ENCODE measurements around the gene SRCAP.

Gene SRCAP

GRCh38 chr16:30757316-30757715 lies 58.3 kb downstream of the SRCAP start:
- no peak for DNase-seq (ENCODE audit: low read depth in 2 of 2)

- DNase-seq (ENCODE audit: low read depth in 2 of 2): no peak
Observed at GRCh38 chr16:30758988-30759491, 60.1 kb downstream of the SRCAP start.

- DNase-seq (ENCODE audit: low read depth in 2 of 2): no peak
Observed at GRCh38 chr16:30760001-30760559, 61.1 kb downstream of the SRCAP start.

GRCh38 chr16:30760577-30761426 lies 61.8 kb downstream of the SRCAP start:
- no peak for DNase-seq (ENCODE audit: low read depth in 2 of 2)

GRCh38 chr16:30761427-30761927 lies 62.5 kb downstream of the SRCAP start:
- peak in 1 of 2 donors; percentile 27 for DNase-seq (ENCODE audit: low read depth in 2 of 2)

GRCh38 chr16:30761928-30762902 lies 63.2 kb downstream of the SRCAP start, which contains the start of the genes CFAP119 and RNF40:
Gene CFAP119 (minus strand): TSS chr16:30762062. CDS start chr16:30761748, 314 bp downstream.
Gene RNF40 (plus strand): TSS chr16:30762322. CDS start chr16:30762546, 224 bp downstream.
- DNase-seq (ENCODE audit: low read depth in 2 of 2): peak; percentile 80 to 87

- no peak for DNase-seq (ENCODE audit: low read depth in 2 of 2)
Observed at GRCh38 chr16:30762991-30763725, 64.2 kb downstream of the SRCAP start.

- no peak for DNase-seq (ENCODE audit: low read depth in 2 of 2)
Observed at GRCh38 chr16:30764086-30764485, 65.1 kb downstream of the SRCAP start.

- DNase-seq (ENCODE audit: low read depth in 2 of 2): no peak
Observed at GRCh38 chr16:30764816-30765465, 66.0 kb downstream of the SRCAP start.

- no peak for DNase-seq (ENCODE audit: low read depth in 2 of 2)
Observed at GRCh38 chr16:30766206-30766932, 67.4 kb downstream of the SRCAP start.

GRCh38 chr16:30766933-30767284 lies 67.9 kb downstream of the SRCAP start:
- no peak for DNase-seq (ENCODE audit: low read depth in 2 of 2)

- no peak for DNase-seq (ENCODE audit: low read depth in 2 of 2)
Observed at GRCh38 chr16:30767767-30768465, 68.9 kb downstream of the SRCAP start.

- DNase-seq (ENCODE audit: low read depth in 2 of 2): no peak
Observed at GRCh38 chr16:30768583-30769181, 69.7 kb downstream of the SRCAP start.

GRCh38 chr16:30769379-30770089 lies 70.6 kb downstream of the SRCAP start:
- DNase-seq (ENCODE audit: low read depth in 2 of 2): no peak

- no peak for DNase-seq (ENCODE audit: low read depth in 2 of 2)
Observed at GRCh38 chr16:30771726-30772125, 72.8 kb downstream of the SRCAP start.

GRCh38 chr16:30773826-30774225 lies 74.9 kb downstream of the SRCAP start:
- no peak for DNase-seq (ENCODE audit: low read depth in 2 of 2)

- DNase-seq (ENCODE audit: low read depth in 2 of 2): no peak
Observed at GRCh38 chr16:30774367-30775130, 75.6 kb downstream of the SRCAP start.

GRCh38 chr16:30775131-30775391 lies 76.1 kb downstream of the SRCAP start:
- no peak for DNase-seq (ENCODE audit: low read depth in 2 of 2)

Measured in stimulated activated CD4-positive, alpha-beta T cell treated with anti-CD3 and anti-CD28 coated beads, Interleukin-4, amount 100 ng/mL, for 48 hours (primary cell).